HG02938 (cell line): ENCODE measurements around the gene CDC16.
"Not testable (repeated sequence)": the region's sequence is repeated elsewhere in the genome, so short reads cannot be mapped to it uniquely, and the experiment has no call there.

Source experiments
- ATAC-seq: cut with Tn5 transposase; IDR thresholded peaks from one replicate; pipeline ENCODE4 v1.9.1; 2021; ENCODE audit warnings: mild to moderate bottlenecking, moderate library complexity; ENCODE audit not compliant: unreplicated experiment

CDC16 gene

DNA sequence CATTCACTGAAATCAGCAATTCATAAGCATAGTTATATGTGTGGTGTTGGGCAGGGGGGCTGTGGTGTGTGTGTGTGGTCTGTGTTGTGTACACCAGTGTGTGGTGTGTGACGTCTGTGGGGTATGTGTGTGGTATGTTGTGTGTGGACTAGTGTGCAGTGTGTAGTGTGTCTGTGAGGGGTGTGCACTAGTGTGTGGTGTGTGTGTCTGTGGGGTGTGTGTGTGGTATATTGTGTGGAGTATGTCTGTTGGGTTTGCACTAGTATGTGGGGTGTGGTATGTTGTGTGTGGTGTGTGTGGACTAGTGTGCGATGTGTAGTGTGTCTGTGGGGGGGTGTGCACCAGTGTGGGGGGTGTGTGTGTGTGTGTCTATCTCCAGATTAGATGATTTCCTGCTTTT lies 7.2 kb upstream of the CDC16 start:
- ATAC-seq, result no peak

DNA sequence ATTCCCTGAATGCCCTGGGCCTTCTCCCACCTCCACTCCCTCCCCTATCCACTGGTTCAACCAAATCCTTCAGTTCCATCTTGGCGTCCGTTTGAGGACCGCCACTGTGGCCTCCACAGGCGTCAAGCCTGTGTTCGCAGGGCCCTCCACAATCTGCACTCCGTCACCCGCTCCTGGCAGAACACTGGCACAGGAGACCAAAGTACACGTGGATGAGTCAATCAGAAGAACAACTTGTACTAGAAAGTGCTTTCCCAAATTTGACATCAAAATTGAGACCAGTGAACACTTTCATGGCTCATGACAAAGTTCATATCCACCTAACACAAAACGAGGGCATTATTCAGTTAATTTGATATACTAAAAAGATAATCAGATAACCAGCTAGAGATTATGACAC lies 6.5 kb upstream of the CDC16 start:
- no peak for ATAC-seq

GRCh38 chr13:114229506-114229905 lies 5.2 kb upstream of the CDC16 start:
- ATAC-seq, result no peak

GRCh38 chr13:114230117-114230516 lies 4.6 kb upstream of the CDC16 start:
- ATAC-seq, result no peak

DNA sequence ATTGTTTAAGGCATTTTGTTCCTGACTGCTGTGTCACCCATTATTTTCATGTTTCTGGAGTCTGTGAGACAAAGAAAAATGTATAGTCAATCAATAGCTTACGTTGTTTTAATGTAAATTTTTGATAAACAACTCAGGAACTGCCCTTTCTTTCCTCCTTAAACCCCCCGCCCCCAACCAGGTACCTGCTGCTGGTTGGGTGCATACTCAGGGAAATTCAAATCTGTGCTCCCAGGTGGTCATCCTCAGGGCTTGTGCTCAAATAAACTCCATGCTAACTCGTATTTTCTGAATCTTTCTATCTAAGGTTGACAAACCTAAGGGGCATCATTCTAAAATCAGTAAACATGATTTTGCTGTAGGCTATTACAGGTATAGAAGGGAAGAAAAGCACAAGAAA lies 4.1 kb upstream of the CDC16 start:
- no peak for ATAC-seq

DNA sequence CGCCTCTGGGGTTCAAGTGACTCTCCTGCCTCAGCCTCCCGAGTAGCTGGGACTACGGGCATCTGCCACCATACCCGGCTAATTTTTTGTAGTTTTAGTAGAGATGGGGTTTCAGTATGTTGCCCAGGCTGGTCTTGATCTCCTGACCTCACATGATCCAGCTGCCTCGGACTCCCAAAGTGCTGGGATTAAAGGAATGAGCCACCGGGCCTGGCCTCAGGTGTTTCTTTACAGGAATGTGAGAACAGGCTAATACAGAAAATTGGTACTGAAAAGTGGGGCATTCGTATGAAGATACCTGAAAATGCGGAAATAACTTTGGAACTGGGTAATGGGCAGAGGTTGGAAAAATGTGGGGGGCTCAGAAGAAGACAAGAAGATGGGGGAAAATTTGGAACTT lies 2.8 kb upstream of the CDC16 start:
- ATAC-seq, result no peak

DNA sequence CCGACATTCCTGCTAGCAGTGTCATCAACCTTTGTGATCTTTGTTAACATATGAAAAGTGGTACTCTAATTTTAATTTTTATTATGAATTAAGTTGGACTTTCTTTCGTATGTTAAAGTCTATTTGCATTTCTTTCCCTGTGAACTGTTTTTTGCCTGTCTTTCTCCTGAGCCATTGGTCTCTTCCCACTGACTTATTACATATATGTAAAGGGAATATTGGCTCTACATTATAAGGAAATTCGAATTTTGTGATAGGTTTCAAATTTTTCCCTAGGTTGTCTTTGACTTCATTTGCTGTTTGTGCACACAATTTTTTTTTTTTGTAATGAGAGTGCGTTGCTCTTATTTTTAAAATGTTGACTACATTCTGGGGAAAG lies 442 bp upstream of the CDC16 start:
- ATAC-seq, result no peak

DNA sequence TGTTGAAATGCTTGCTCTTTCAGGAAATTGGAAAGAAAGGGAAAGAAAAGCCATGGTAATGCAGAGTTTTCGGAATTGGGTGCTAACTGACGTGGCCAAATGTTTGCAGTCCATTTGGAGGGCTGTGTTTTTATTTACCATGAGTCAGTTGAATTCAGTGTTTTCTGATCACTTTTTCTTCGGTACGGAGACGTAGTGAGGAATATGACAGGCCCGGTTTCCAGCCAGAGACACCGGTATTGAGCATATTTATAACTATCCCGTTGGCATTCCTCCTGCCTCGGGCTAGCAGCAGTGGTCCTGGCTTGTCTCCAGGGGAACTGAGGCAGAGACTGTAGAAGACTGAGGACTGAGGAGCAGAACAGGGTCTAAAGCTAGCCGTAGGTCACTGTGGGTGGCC lies 1.0 kb downstream of the CDC16 start:
- ATAC-seq, result no peak

- ATAC-seq, result no peak
Observed at GRCh38 chr13:114236227-114236626, 1.5 kb downstream of the CDC16 start.

- no peak for ATAC-seq
Observed at GRCh38 chr13:114237415-114238112, 2.9 kb downstream of the CDC16 start.

DNA sequence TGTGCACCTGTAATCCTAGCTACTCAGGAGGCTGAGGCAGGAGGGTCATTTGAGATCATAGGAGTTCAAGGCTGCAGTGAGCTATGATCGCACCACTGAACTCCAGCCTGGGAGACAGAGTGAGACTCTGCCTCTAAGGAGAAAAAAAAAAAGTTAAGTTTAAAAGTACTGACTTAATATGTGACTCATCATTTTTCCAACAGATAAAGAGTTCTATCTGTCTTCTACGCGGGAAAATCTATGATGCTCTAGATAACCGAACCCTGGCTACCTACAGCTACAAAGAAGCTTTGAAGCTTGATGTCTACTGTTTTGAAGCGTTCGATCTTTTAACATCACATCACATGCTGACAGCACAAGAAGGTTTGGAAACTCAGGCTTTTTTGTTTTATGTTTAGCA lies 7.2 kb downstream of the CDC16 start:
- ATAC-seq, result no peak

DNA sequence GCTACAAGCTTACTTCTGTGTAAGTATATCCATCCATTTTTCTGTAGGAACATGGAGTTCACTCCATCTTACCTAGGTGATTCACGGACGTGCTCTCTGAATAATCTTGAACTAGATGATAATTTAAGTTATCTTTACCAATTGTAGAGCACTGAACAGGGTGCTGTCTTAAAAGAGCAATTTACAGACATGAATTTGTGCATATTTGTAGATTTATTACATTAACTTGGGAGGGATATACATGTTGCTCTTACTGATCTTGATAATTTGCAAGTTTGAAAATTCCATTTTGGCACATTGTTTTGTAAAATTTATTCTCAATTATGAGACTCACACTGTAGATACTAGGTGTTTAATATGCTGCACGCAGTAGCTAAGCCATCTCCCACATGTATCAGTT lies 9.3 kb downstream of the CDC16 start:
- no peak for ATAC-seq

- ATAC-seq, result no peak
Observed at GRCh38 chr13:114244637-114245036, 9.9 kb downstream of the CDC16 start.

GRCh38 chr13:114248011-114248410 lies 13.3 kb downstream of the CDC16 start:
- ATAC-seq, result no peak

DNA sequence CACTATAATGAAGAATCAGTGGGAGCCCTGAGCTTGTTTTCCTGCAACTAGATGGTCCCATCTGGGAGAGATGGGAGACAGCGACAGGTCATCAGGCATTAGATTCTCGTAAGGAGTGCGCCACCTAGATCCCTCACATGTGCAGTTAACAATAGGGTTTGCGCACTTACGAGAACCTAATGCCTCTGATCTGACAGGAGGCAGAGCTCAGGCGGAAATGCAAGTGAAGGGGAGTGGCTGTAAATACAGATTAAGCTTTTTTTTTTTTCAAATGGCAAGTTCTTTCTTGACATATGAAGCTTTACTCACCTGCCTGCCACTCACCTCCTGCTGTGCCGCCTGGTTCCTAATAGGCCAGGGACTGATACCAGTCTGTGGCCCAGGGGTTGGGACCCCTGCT lies 14.4 kb downstream of the CDC16 start:
- ATAC-seq, result no peak

- ATAC-seq, result not testable (repeated sequence)
Observed at GRCh38 chr13:114251639-114252440, 17.1 kb downstream of the CDC16 start.

DNA sequence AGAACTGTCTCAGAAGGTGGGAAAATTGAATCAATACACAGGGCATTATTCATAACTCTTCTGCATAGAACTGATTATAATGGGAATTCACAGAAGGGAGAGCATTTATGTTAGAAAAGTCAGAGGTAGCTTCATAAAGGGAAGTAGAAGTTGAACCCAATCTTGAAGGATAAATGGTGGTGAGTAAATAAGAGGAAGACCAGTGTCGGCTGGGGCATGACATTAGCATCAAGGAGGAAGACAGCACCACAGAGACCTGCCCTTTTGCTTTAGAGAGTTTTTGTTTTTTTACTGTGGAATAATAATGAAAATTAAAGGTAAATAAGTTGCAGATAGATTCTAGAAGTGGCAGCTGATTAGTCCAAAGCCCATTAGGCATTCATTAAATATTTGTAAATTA lies 21.9 kb downstream of the CDC16 start:
- no peak for ATAC-seq

- ATAC-seq, result no peak
Observed at GRCh38 chr13:114257014-114257413, 22.3 kb downstream of the CDC16 start.

DNA sequence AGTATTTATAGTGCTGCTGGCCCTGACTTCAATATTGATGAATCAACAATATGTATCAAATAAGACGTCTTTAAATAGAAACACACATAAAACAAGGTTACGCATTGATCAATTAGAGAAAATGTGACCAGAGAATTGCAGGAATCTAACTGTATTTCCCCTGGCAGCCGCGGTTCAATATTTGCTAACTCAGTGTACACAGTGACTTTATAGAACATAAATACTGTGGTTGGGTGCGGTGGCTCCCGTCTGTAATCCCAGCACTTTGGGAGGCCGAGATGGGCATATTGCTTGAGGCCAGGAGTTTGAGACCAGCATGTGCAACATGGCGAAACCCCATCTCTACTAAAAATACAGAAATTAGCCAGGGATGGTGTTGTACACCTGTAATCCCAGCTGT lies 23.9 kb downstream of the CDC16 start:
- ATAC-seq, result no peak

GRCh38 chr13:114259374-114259773 lies 24.7 kb downstream of the CDC16 start:
- no peak for ATAC-seq

DNA sequence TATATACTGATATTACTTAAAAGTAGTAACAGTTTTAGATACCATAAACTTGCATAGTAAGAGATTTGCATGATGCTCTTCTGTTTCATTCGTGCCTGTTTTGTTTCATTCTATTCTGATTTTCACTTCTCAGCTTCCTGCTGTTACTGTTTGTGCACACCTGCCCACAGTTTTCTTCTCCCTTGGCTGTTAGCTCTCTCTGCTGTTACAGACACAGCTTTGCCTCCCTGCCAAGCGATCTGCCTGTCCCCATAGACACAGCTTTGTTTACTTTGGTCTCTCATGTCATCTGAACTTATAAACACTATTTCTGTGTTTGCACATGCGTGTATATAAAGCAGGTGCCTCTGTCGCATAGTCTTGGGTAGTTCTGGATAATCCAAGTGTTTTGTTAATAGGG lies 25.3 kb downstream of the CDC16 start:
- no peak for ATAC-seq

- ATAC-seq, result no peak
Observed at GRCh38 chr13:114260814-114261213, 26.1 kb downstream of the CDC16 start.
